Upper lobe of left lung (tissue), 4 donors: Measurements from ENCODE around the gene TGFBR3.

Experiments
- POLR2A ChIP-seq, 4 donors: fragments of 450-650 bp; IDR thresholded peaks; one replicate each; pipeline ENCODE4 v1.5.1; 2016 to 2017; ENCODE audit warnings: antibody characterized with exemption in 4 of 4, mild to moderate bottlenecking in 2 of 4
- POLR2AphosphoS5 ChIP-seq, 2 donors: sonication (generic); formaldehyde crosslinking; IDR thresholded peaks; one replicate each; pipeline ENCODE4 v1.5.1; 2017; ENCODE audit warnings: antibody characterized with exemption in 2 of 2
- TF ChIP-seq, protein P1 (sequence below), 6 experiments: fragments of 450-650 bp in 4 of 6; fragments of 200-600 bp in 2 of 6; sonication (generic) in 2 of 6; IDR thresholded peaks; one replicate each; pipeline ENCODE4 v1.5.1; 2016 to 2019; ENCODE audit warnings: antibody characterized with exemption in 6 of 6

GRCh38 chr1:91724644-91725043 is 161.3 kb downstream of the TGFBR3 start:
- TF ChIP-seq, protein P1, sequence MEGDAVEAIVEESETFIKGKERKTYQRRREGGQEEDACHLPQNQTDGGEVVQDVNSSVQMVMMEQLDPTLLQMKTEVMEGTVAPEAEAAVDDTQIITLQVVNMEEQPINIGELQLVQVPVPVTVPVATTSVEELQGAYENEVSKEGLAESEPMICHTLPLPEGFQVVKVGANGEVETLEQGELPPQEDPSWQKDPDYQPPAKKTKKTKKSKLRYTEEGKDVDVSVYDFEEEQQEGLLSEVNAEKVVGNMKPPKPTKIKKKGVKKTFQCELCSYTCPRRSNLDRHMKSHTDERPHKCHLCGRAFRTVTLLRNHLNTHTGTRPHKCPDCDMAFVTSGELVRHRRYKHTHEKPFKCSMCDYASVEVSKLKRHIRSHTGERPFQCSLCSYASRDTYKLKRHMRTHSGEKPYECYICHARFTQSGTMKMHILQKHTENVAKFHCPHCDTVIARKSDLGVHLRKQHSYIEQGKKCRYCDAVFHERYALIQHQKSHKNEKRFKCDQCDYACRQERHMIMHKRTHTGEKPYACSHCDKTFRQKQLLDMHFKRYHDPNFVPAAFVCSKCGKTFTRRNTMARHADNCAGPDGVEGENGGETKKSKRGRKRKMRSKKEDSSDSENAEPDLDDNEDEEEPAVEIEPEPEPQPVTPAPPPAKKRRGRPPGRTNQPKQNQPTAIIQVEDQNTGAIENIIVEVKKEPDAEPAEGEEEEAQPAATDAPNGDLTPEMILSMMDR (IDR thresholded peaks at IDR 0.05), result no peak
- TF ChIP-seq POLR2AphosphoS5 (IDR thresholded peaks at IDR 0.05) (no peak), POLR2A (IDR thresholded peaks at IDR 0.05) (no peak)
